GM19099 (cell line): Measurements from ENCODE around the gene RELCH.

ENCODE experiments used
- POLR2A ChIP-seq: IDR thresholded peaks from 3 replicates; pipeline ENCODE4 v1.6.1; 2011; ENCODE audit warnings: low read depth; ENCODE audit not compliant: insufficient read length; ENCODE audit errors: extremely low read depth

Gene RELCH

GRCh38 chr18:62210138-62210537 lies 23.1 kb downstream of the RELCH start:
- no peak for TF ChIP-seq POLR2A

- no peak for TF ChIP-seq POLR2A
These were observed 24.3 kb downstream of the RELCH start for GRCh38 chr18:62211325-62211828.

GRCh38 chr18:62214790-62215189 lies 27.7 kb downstream of the RELCH start:
- TF ChIP-seq POLR2A = no peak

- TF ChIP-seq POLR2A = no peak
These were observed 37.2 kb downstream of the RELCH start for GRCh38 chr18:62224229-62224628.

- TF ChIP-seq POLR2A = no peak
These were observed 39.0 kb downstream of the RELCH start for GRCh38 chr18:62226047-62226446.

GRCh38 chr18:62236252-62236651 lies 49.2 kb downstream of the RELCH start:
- no peak for TF ChIP-seq POLR2A

GRCh38 chr18:62239475-62239874 lies 52.4 kb downstream of the RELCH start:
- TF ChIP-seq POLR2A = no peak

- TF ChIP-seq POLR2A = no peak
These were observed 55.9 kb downstream of the RELCH start for GRCh38 chr18:62242955-62243354.

GRCh38 chr18:62245177-62245576 lies 58.1 kb downstream of the RELCH start:
- TF ChIP-seq POLR2A = no peak

GRCh38 chr18:62245699-62246098 lies 58.6 kb downstream of the RELCH start:
- no peak for TF ChIP-seq POLR2A

- no peak for TF ChIP-seq POLR2A
These were observed 61.3 kb downstream of the RELCH start for GRCh38 chr18:62248313-62248712.

GRCh38 chr18:62249478-62250097 lies 62.5 kb downstream of the RELCH start:
- TF ChIP-seq POLR2A = no peak

- TF ChIP-seq POLR2A = no peak
These were observed 63.4 kb downstream of the RELCH start for GRCh38 chr18:62250475-62250874.

- no peak for TF ChIP-seq POLR2A
These were observed 71.0 kb downstream of the RELCH start for GRCh38 chr18:62258093-62258492.

- TF ChIP-seq POLR2A = no peak
These were observed 71.6 kb downstream of the RELCH start for GRCh38 chr18:62258616-62259015.

- TF ChIP-seq POLR2A = no peak
These were observed 75.0 kb downstream of the RELCH start for GRCh38 chr18:62262061-62262460.

GRCh38 chr18:62264984-62265383 lies 77.9 kb downstream of the RELCH start:
- TF ChIP-seq POLR2A = no peak

GRCh38 chr18:62277045-62277444 lies 90.0 kb downstream of the RELCH start:
- no peak for TF ChIP-seq POLR2A

- TF ChIP-seq POLR2A = no peak
These were observed 92.5 kb downstream of the RELCH start for GRCh38 chr18:62279561-62279960.
